ENCODE results near the gene ELP2. TPM values are rescaled to one million over a fixed set of nuclear protein-coding genes. Genes with fewer than 3 reads are reported as not detected.

ELP2 gene
- total and polyA plus RNA-seq, 2 of the 8 experiments (the other 6 are each of a cell fraction or from before 2014, with no cell fraction given) = 55.8 to 165 TPM

GRCh38 chr18:36158266-36158867 lies 28.7 kb downstream of the ELP2 start:
- CTCF ChIA-PET (ENCODE audit: partially characterized antibody) = interaction anchor here (0.6 to 2.7 kb wide), 6 partner anchors 10 to 284 kb away, joined by 3 to 15 read pairs (median 4); no protein-coding TSS in a partner anchor
- Histone ChIP-seq H3K9me3 (ENCODE audit: insufficient read depth in 2 of 2, low read depth in 1 of 2, low read length in 1 of 2) (no peaks in the 10 kb centered on the region), H3K36me3 (ENCODE audit: control insufficient read depth in 2 of 4, insufficient read depth in 4 of 4, low read length in 3 of 4) (peaks cover 29 to 92% (median 67%) of the 10 kb centered on the region in 4 experiments)

More at GRCh38 chr18:36158266-36158867, 28.7 kb downstream of the ELP2 start:
- Histone ChIP-seq H3K56ac (replicated peaks; ENCODE audit: insufficient read length, low read depth, low read length) (no peak overlapping the region), H2BK20ac (ENCODE audit: low read length) (no peak overlapping the region), H3K18ac (ENCODE audit: extremely low read depth, low read length) (no peak overlapping the region), H4K91ac (replicated peaks; ENCODE audit: insufficient read length, low read length) (no peak overlapping the region), H2AFZ (ENCODE audit: low read length) (no peak overlapping the region), H3K27ac (ENCODE audit: low read depth, low read length) (no peak overlapping the region), H3K4me2 (ENCODE audit: insufficient read depth in 1 of 2, low read depth in 2 of 2, low read length in 2 of 2) (no peak overlapping the region), H2BK12ac (ENCODE audit: low read depth, low read length) (no peak overlapping the region), H2BK15ac (ENCODE audit: low read length) (no peak overlapping the region), H2BK120ac (replicated peaks; ENCODE audit: low read depth, low read length) (no peak overlapping the region), H3K79me1 (ENCODE audit: low read depth, low read length) (no peaks in the 10 kb centered on the region), H3K4me1 (replicated peaks in 1 of 4; ENCODE audit: control insufficient read depth in 3 of 4, insufficient read depth in 4 of 4, low read length in 3 of 4) (no peaks in the 10 kb centered on the region), H4K8ac (ENCODE audit: extremely low read depth, insufficient read depth, low read length) (no peak overlapping the region), H4K5ac (ENCODE audit: insufficient read length, low read depth, low read length) (no peak overlapping the region), H3K23me2 (ENCODE audit: low read depth, low read length) (no peaks in the 10 kb centered on the region; the same call in 1 of the 2 replicates), H3K4ac (replicated peaks; ENCODE audit: insufficient read length, low read depth, low read length) (no peak overlapping the region), H3K4me3 (ENCODE audit: extremely low read depth in 1 of 4, insufficient read depth in 2 of 4, low read depth in 3 of 4, low read length in 4 of 4) (no peak overlapping the region), H3K79me2 (ENCODE audit: control insufficient read depth in 1 of 2, insufficient read depth in 2 of 2, low read length in 2 of 2) (no peaks in the 10 kb centered on the region), H3K27me3 (replicated peaks in 1 of 4; ENCODE audit: control insufficient read depth in 3 of 4, extremely low read depth in 1 of 4, insufficient read depth in 3 of 4, low read length in 3 of 4) (no peaks in the 10 kb centered on the region), H3K9ac (replicated peaks in 1 of 4; ENCODE audit: extremely low read depth in 1 of 4, low read depth in 3 of 4, low read length in 3 of 4) (no peak overlapping the region), H3K23ac (ENCODE audit: insufficient read length) (no peak overlapping the region), H2AK5ac (ENCODE audit: low read depth, low read length) (no peak overlapping the region), H4K20me1 (replicated peaks in 1 of 2; ENCODE audit: control insufficient read depth in 1 of 2, insufficient read depth in 2 of 2, low read length in 2 of 2) (peaks cover 0 to 4% of the 10 kb centered on the region in 2 experiments), H3K14ac (ENCODE audit: insufficient read length) (no peak overlapping the region), H2BK5ac (ENCODE audit: low read depth, low read length) (no peak overlapping the region)
- DNase-seq (ENCODE audit: low read depth in 1 of 2, low spot score in 2 of 2) (no peak), FAIRE-seq (no peak)
- WGBS, 2 experiments (ENCODE audit: extremely low coverage in 1 of 2, insufficient coverage in 1 of 2, insufficient read length in 1 of 2, insufficient replicate concordance in 2 of 2, low coverage in 1 of 2, low lambda C conversion rate in 2 of 2, missing lambda C conversion rate in 1 of 2) = 93% methylated on average over 5 of the region's 5 CpGs; no CpG with 5 or more reads in 1 of the 2 experiments
- POLR2A ChIA-PET (ENCODE audit: partially characterized antibody) = interaction anchor here (1.0 kb wide), 2 partner anchors 9 to 22 kb away, joined by 4 to 5 read pairs; no protein-coding TSS in a partner anchor
- TF ChIP-seq RFX5 (IDR thresholded peaks at IDR 0.05; ENCODE audit: borderline replicate concordance, low read depth, low read length) (no peak), RNF2 (IDR thresholded peaks at IDR 0.05; ENCODE audit: borderline replicate concordance, low read depth, low read length, missing control alignments, poor library complexity, severe bottlenecking) (no peak), GTF2F1 (IDR thresholded peaks at IDR 0.05; ENCODE audit: borderline replicate concordance, low read depth, low read length) (no peak), FOSL1 (IDR thresholded peaks at IDR 0.05; ENCODE audit: insufficient read depth, low read depth, low read length) (no peak), BACH1 (IDR thresholded peaks at IDR 0.05; ENCODE audit: low read length) (no peak)
